Measurements from ENCODE around the gene ZNRD2.

DNA sequence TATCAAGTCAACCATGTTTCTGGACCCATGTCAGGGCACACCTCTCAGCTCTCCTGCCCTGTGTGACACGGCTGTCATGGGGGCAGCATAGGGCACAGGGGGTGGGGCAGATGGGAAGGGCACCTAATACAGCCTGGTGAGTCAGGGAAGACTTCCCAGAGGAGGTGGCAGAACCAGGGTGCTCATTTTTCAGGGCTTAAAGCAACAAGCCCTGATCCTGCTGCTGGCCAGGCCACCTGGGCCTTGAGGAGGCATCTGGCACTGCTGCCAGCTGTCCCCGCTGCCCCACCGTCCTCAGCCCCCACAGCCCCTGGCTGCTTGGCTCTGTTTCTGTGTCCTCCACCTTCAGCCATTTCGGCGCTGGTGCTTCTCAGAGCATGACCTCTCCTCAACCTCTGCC is 39.4 kb downstream of the ZNRD2 start:
- no peak for TF ChIP-seq RCOR1 (conservative IDR thresholded peaks at IDR 0.05; ENCODE audit: low read depth, low read length)
- no peak for TF ChIP-seq STAT1 (conservative IDR thresholded peaks at IDR 0.05)
